H1 (cell line): ENCODE measurements around the gene KLHL18. TPM values are rescaled to one million over a fixed set of nuclear protein-coding genes. Genes with fewer than 3 reads are reported as not detected.

Source experiments
- CBX8 ChIP-seq: fragments of 300-800, 300-1000 bp; sonication (generic); IDR thresholded peaks from 2 replicates; pipeline ENCODE4 v1.7.1; 2016; ENCODE audit warnings: low read depth, low read length, borderline replicate concordance
- KDM5A ChIP-seq: fragments of 200-600 bp; IDR thresholded peaks from 2 replicates; pipeline ENCODE4 v1.7.1; 2012; ENCODE audit warnings: mild to moderate bottlenecking, low read length, inconsistent platforms, mixed read lengths
- NRF1 ChIP-seq: IDR thresholded peaks from 2 replicates; pipeline ENCODE4 v1.6.1; 2011; ENCODE audit warnings: mild to moderate bottlenecking, low read depth, low read length, improper control_type of control experiment
- SIN3A ChIP-seq, 2 experiments: IDR thresholded peaks in 1 of 2; conservative IDR thresholded peaks in 1 of 2; 2 replicates each; pipeline ENCODE4 v1.6.1; 2011 to 2012; ENCODE audit warnings: low read length in 2 of 2, improper control_type of control experiment in 1 of 2, low read depth in 1 of 2, mild to moderate bottlenecking in 1 of 2
- SRF ChIP-seq: IDR thresholded peaks from 2 replicates; pipeline ENCODE4 v1.6.1; 2011; ENCODE audit warnings: mild to moderate bottlenecking, low read depth, low read length, moderate library complexity
- polyA plus RNA-seq, 7 experiments: library from polyadenylated mRNA; depleted of rRNA in 3 of 7; stranded (reverse) in 5 of 7; unstranded in 2 of 7; fragments of >200 nt in 5 of 7; fragments of 200-250 nt in 2 of 7; gene quantifications; 1 replicate in 5 of 7; 2 replicates in 1 of 7; 4 replicates in 1 of 7; pipeline versions ENCODE4 v1.2.1 to v1.2.3, GENCODE V29; 2011 to 2013; ENCODE audit warnings: missing spikeins in 2 of 7, mixed read lengths in 2 of 7
- total RNA-seq: library from RNA; stranded (reverse); fragmentation: NEBNext Ultra II Directional; extraction: Animal tissue kit (Norgen Biotek cat#: 25700); gene quantifications from 2 replicates; pipeline ENCODE4 v1.2.1, GENCODE V29; 2021
- TF ChIP-seq, protein P1 (sequence below): IDR thresholded peaks from 2 replicates; pipeline ENCODE4 v1.6.1; 2011; ENCODE audit warnings: low read length, improper control_type of control experiment

The KLHL18 gene
- total and polyA plus RNA-seq, 2 of the 8 experiments (the other 6 are each of a cell fraction or from before 2014, with no cell fraction given): 19.9 to 31.7 TPM

DNA sequence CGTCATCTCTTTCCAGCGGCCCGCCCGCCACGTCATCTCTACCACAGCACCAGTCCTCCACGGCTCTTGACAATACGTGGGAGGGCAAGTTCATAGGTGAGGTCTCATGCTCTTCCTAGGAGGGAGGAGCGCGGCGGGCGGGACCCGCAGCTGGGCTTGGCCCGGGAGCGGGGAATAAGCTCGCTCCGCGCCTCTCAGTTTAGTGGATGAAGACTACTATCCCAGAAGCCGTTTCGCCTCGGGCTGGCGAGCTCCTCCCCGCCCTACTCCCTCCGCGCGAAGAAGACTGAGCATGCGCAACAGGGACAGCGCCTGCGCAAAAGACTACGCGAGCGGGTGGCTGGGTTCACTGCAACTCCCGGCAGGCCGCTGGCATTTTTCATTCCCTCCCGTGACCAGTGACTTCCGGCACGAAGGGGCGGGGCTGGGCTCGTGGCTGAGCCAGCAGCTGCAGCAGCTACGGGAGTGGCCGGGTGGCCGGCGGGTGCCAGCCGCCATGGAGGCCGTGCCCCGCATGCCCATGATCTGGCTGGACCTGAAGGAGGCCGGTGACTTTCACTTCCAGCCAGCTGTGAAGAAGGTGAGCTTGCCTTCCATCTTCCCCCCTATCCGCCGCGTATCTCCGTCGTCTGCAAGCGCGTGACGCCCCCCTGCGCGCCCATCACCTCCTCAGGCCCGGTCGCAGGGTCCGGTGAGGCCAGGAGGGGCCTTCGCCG lies 98.0 kb downstream of the KLHL18 start, which contains the start of gene PTPN23 (continued):
- TF ChIP-seq NRF1 (peak; percentile 84), SRF (no peak), SIN3A (conservative IDR thresholded peaks at IDR 0.05 in 1 of 2, IDR thresholded peaks at IDR 0.05 in 1 of 2; ENCODE audit: low read depth in 1 of 2, low read length in 2 of 2) (peak; percentile 26 to 77; a peak in 2 of 4 replicates), KDM5A (no peak), CBX8 (no peak)
- TF ChIP-seq, protein P1, sequence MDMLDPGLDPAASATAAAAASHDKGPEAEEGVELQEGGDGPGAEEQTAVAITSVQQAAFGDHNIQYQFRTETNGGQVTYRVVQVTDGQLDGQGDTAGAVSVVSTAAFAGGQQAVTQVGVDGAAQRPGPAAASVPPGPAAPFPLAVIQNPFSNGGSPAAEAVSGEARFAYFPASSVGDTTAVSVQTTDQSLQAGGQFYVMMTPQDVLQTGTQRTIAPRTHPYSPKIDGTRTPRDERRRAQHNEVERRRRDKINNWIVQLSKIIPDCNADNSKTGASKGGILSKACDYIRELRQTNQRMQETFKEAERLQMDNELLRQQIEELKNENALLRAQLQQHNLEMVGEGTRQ: peak; percentile 67
- TF ChIP-seq, all 59 proteins: peak for 19
